ENCODE data around the gene ADAM10. TPM values are rescaled to one million over a fixed set of nuclear protein-coding genes. Genes with fewer than 3 reads are reported as not detected.

ADAM10 gene
- total and polyA plus RNA-seq, 11 donors: 8.4 to 128 (median 67.0) TPM

GRCh38 chr15:58752716-58753115 lies 3.2 kb upstream of the ADAM10 start:
- DNase-seq (no peak), ATAC-seq (no peak)
- Histone ChIP-seq H3K36me3 (no peaks in the 10 kb centered on the region), H3K27me3 (no peaks in the 10 kb centered on the region), H3K27ac (no peak overlapping the region), H3K9me3 (no peaks in the 10 kb centered on the region), H3K4me3 (no peak overlapping the region), H3K4me1 (peaks cover 0 to 12% (median 2%) of the 10 kb centered on the region in 12 donors)
- TF ChIP-seq CTCF (IDR thresholded peaks at IDR 0.05): no peak
- 86 to 97% (median 94%) methylated on average over 3 of the region's 3 CpGs for WGBS, 4 donors
- intact Hi-C loops (cut with DNase I): loop anchor here in 2 of 10 donors (10.0 kb wide), 2 partner anchors 478 to 488 kb away; no protein-coding TSS in a partner anchor

GRCh38 chr15:58748852-58749531 lies 515 bp downstream of the ADAM10 start:
- H3K27me3 ChIP-seq: no peaks in the 10 kb centered on the region
- H3K4me3 ChIP-seq: peak overlapping the region; percentile 75 to 95 (median 91)
- TF ChIP-seq CTCF (IDR thresholded peaks at IDR 0.05) (peak in 1 of 12 donors; percentile 6), POLR2A (IDR thresholded peaks at IDR 0.05) (peak in 1 of 2 donors; percentile 28)
- H3K4me1 ChIP-seq: peaks cover 0 to 45% (median 27%) of the 10 kb centered on the region in 12 donors
- DNase-seq: peak; percentile 50 to 80 (median 64)
- intact Hi-C loops (cut with DNase I): loop anchor here in 7 of 10 donors (1.0 to 10.0 kb wide), 15 partner anchors 22 to 522 kb away; partner anchors contain the start of gene MINDY2 (in 3 of the 7)
- no peaks in the 10 kb centered on the region for H3K36me3 ChIP-seq
- H3K27ac ChIP-seq: peak overlapping the region; percentile 94 to 98 (median 98)
- peak; percentile 5 to 50 (median 27) for ATAC-seq
- H3K9me3 ChIP-seq: no peaks in the 10 kb centered on the region
- 0 to 1% (median 0%) methylated on average over 34 to 81 of the region's 81 CpGs for WGBS, 4 donors

- DNase-seq: no peak
- TF ChIP-seq CTCF (IDR thresholded peaks at IDR 0.05) (no peak), POLR2A (IDR thresholded peaks at IDR 0.05) (no peak)
- Histone ChIP-seq H3K36me3 (no peaks in the 10 kb centered on the region), H3K4me1 (peaks cover 0 to 49% (median 34%) of the 10 kb centered on the region in 12 donors), H3K27me3 (no peaks in the 10 kb centered on the region), H3K27ac (peak overlapping the region; percentile 94 to 98 (median 98)), H3K9me3 (no peaks in the 10 kb centered on the region), H3K4me3 (peak overlapping the region; percentile 75 to 95 (median 91))
- intact Hi-C loops (cut with DNase I): loop anchor here in 7 of 10 donors (2.0 to 10.0 kb wide), 14 partner anchors 23 to 521 kb away; partner anchors contain the start of gene MINDY2 (in 1 of the 7)
- WGBS, 4 donors: 2% methylated on average over 13 to 14 of the region's 14 CpGs
- ATAC-seq: no peak
Measured at GRCh38 chr15:58748040-58748851, 1.3 kb downstream of the ADAM10 start.

- no peaks in the 10 kb centered on the region for H3K27me3 ChIP-seq
- H3K36me3 ChIP-seq: no peaks in the 10 kb centered on the region
- TF ChIP-seq POLR2A (IDR thresholded peaks at IDR 0.05): no peak
- no peak for TF ChIP-seq CTCF (IDR thresholded peaks at IDR 0.05)
- peak overlapping the region in 1 of 12 donors; percentile 2 for H3K27ac ChIP-seq
- ATAC-seq (no peak), DNase-seq (no peak)
- no peaks in the 10 kb centered on the region for H3K9me3 ChIP-seq
- intact Hi-C loops (cut with DNase I): loop anchor here in 6 of 10 donors (5.0 to 10.0 kb wide), 12 partner anchors 49 to 519 kb away; no protein-coding TSS in a partner anchor
- H3K4me1 ChIP-seq: peaks cover 0 to 69% (median 54%) of the 10 kb centered on the region in 12 donors
- WGBS, 4 donors: 91 to 100% (median 96%) methylated on average over 1 of the region's 1 CpG
- H3K4me3 ChIP-seq: peak overlapping the region in 4 of 12 donors; percentile 8 to 95 (median 92)
Measured at GRCh38 chr15:58746174-58746573, 3.3 kb downstream of the ADAM10 start.
